Mesenchymal stem cell (in vitro differentiated cells and primary cell): ENCODE measurements around the gene FAM181A.

Source experiments
- DNase-seq: peaks from one replicate; pipeline ENCODE4 v3.0.0-alpha.2; 2013
- H2AFZ ChIP-seq: one replicate; pipeline ENCODE4 v1.6.1; 2013; ENCODE audit warnings: low read depth, mild to moderate bottlenecking, control low read depth, inconsistent platforms, low read length, moderate library complexity
- H2AK5ac ChIP-seq: 2 replicates; pipeline ENCODE4 v1.6.1; 2013; ENCODE audit warnings: low read length, moderate library complexity, mild to moderate bottlenecking, inconsistent platforms; ENCODE audit not compliant: severe bottlenecking
- H2BK120ac ChIP-seq: one replicate; pipeline ENCODE4 v1.6.1; 2013; ENCODE audit warnings: low read depth, mild to moderate bottlenecking, inconsistent platforms, low read length, moderate library complexity
- H2BK12ac ChIP-seq, 2 experiments: one replicate each; pipeline ENCODE4 v1.6.1; 2013; ENCODE audit warnings: inconsistent platforms in 2 of 2, low read length in 2 of 2, mild to moderate bottlenecking in 2 of 2, moderate library complexity in 2 of 2, control low read depth in 1 of 2
- H2BK15ac ChIP-seq: one replicate; pipeline ENCODE4 v1.6.1; 2013; ENCODE audit warnings: mild to moderate bottlenecking, low read depth, inconsistent platforms; ENCODE audit not compliant: poor library complexity, severe bottlenecking
- H2BK5ac ChIP-seq: 2 replicates; pipeline ENCODE4 v1.6.1; 2013; ENCODE audit warnings: low read depth, mild to moderate bottlenecking, low read length, control low read depth, inconsistent platforms; ENCODE audit not compliant: poor library complexity, severe bottlenecking
- H3K14ac ChIP-seq, 2 experiments: one replicate each; pipeline ENCODE4 v1.6.1; 2013; ENCODE audit warnings: inconsistent platforms in 2 of 2, low read length in 2 of 2, control low read depth in 1 of 2, mild to moderate bottlenecking in 1 of 2, moderate library complexity in 1 of 2
- H3K18ac ChIP-seq, 2 experiments: one replicate each; pipeline ENCODE4 v1.6.1; 2013; ENCODE audit warnings: inconsistent platforms in 2 of 2, low read length in 2 of 2, control low read depth in 1 of 2, low read depth in 1 of 2, mild to moderate bottlenecking in 1 of 2
- H3K23ac ChIP-seq, 2 experiments: one replicate each; pipeline ENCODE4 v1.6.1; 2013; ENCODE audit warnings: inconsistent platforms in 2 of 2, low read length in 2 of 2, mild to moderate bottlenecking in 2 of 2, moderate library complexity in 2 of 2, control low read depth in 1 of 2
- H3K27ac ChIP-seq: 2 replicates; pipeline ENCODE4 v1.5.1; 2013; ENCODE audit warnings: mild to moderate bottlenecking, moderate library complexity, low read length, control low read depth, inconsistent platforms; ENCODE audit not compliant: poor library complexity, severe bottlenecking
- H3K27me3 ChIP-seq, 2 experiments: 2 replicates each; pipeline versions ENCODE4 v1.6.1 to v1.7.0; 2013; ENCODE audit warnings: low read length in 2 of 2, mild to moderate bottlenecking in 2 of 2, moderate library complexity in 2 of 2, control low read depth in 1 of 2, inconsistent platforms in 1 of 2; ENCODE audit not compliant: control insufficient read depth in 1 of 2, insufficient read depth in 1 of 2
- H3K36me3 ChIP-seq, 2 experiments: 2 replicates each; pipeline versions ENCODE4 v1.6.1 to v1.7.0; 2013; ENCODE audit warnings: low read length in 2 of 2, control low read depth in 1 of 2, inconsistent platforms in 1 of 2, low read depth in 1 of 2, mild to moderate bottlenecking in 1 of 2; ENCODE audit not compliant: insufficient read depth in 2 of 2, control insufficient read depth in 1 of 2
- H3K4ac ChIP-seq, 2 experiments: one replicate each; pipeline ENCODE4 v1.6.1; 2013; ENCODE audit warnings: inconsistent platforms in 2 of 2, low read length in 2 of 2, mild to moderate bottlenecking in 2 of 2, moderate library complexity in 2 of 2, control low read depth in 1 of 2, low read depth in 1 of 2
- H3K4me1 ChIP-seq: 2 replicates; pipeline ENCODE4 v1.6.1; 2013; ENCODE audit warnings: low read depth, low read length, control low read depth; ENCODE audit not compliant: control insufficient read depth, insufficient read depth
- H3K4me2 ChIP-seq: 2 replicates; pipeline ENCODE4 v1.6.1; 2013; ENCODE audit warnings: low read length, mild to moderate bottlenecking, inconsistent platforms; ENCODE audit not compliant: poor library complexity, severe bottlenecking
- H3K4me3 ChIP-seq, 2 experiments: 2 replicates each; pipeline versions ENCODE4 v1.5.1 to v1.7.0; 2013; ENCODE audit warnings: low read length in 2 of 2, mild to moderate bottlenecking in 2 of 2, control low read depth in 1 of 2, low read depth in 1 of 2; ENCODE audit not compliant: insufficient read depth in 1 of 2
- H3K79me1 ChIP-seq: replicated peaks from 2 replicates; pipeline ENCODE4 v1.6.1; 2013; ENCODE audit warnings: mild to moderate bottlenecking, control low read depth, low read length, inconsistent platforms; ENCODE audit not compliant: poor library complexity, severe bottlenecking
- H3K9ac ChIP-seq: 2 replicates; pipeline ENCODE4 v1.7.0; 2013; ENCODE audit warnings: mild to moderate bottlenecking, low read length, moderate library complexity
- H3K9me3 ChIP-seq: 2 replicates; pipeline ENCODE4 v1.7.0; 2013; ENCODE audit warnings: mild to moderate bottlenecking, low read length; ENCODE audit not compliant: control insufficient read depth
- H4K8ac ChIP-seq: one replicate; pipeline ENCODE4 v1.6.1; 2013; ENCODE audit warnings: inconsistent platforms, mild to moderate bottlenecking, low read length, moderate library complexity
- H4K91ac ChIP-seq: one replicate; pipeline ENCODE4 v1.6.1; 2013; ENCODE audit warnings: mild to moderate bottlenecking, low read length, inconsistent platforms
- WGBS: methylation state at CpG from one replicate; pipeline ENCODE4 v1.1.7; 2013; ENCODE audit warnings: mixed read lengths; 5-methylcytosine and 5-hydroxymethylcytosine counted together

Gene FAM181A

GRCh38 chr14:93941293-93941910, 14.3 kb downstream of the FAM181A start:
- peaks cover 50% of the 10 kb centered on the region for H3K4me1 ChIP-seq
- 56% methylated on average over 16 of the region's 16 CpGs for WGBS
- H3K27ac ChIP-seq: peak overlapping the region; percentile 96
- peak overlapping the region; percentile 84 for H2BK5ac ChIP-seq
- H3K79me1 ChIP-seq: no peaks in the 10 kb centered on the region
- peaks cover 0 to 3% of the 10 kb centered on the region in 2 experiments for H3K36me3 ChIP-seq
- no peak overlapping the region for H2BK15ac ChIP-seq
- H3K14ac ChIP-seq: no peak overlapping the region
- H2BK120ac ChIP-seq: no peak overlapping the region
- H3K9ac ChIP-seq: no peak overlapping the region
- no peak overlapping the region for H4K8ac ChIP-seq
- H3K4me2 ChIP-seq: peak overlapping the region; percentile 32
- H3K9me3 ChIP-seq: no peaks in the 10 kb centered on the region
- H4K91ac ChIP-seq: no peak overlapping the region
- no peak overlapping the region for H2AFZ ChIP-seq
- peak; percentile 67 for DNase-seq
- no peak overlapping the region for H3K4me3 ChIP-seq
- no peak overlapping the region for H3K4ac ChIP-seq
- H2AK5ac ChIP-seq: no peak overlapping the region
- no peak overlapping the region for H3K18ac ChIP-seq
- no peak overlapping the region for H3K23ac ChIP-seq
- H3K27me3 ChIP-seq: peaks cover 14 to 34% of the 10 kb centered on the region in 2 experiments
- H2BK12ac ChIP-seq: no peak overlapping the region

- WGBS: 48% methylated on average over 10 of the region's 10 CpGs
- H2AFZ ChIP-seq: no peak overlapping the region
- no peak overlapping the region for H3K9ac ChIP-seq
- H3K27ac ChIP-seq: no peak overlapping the region
- H3K18ac ChIP-seq: no peak overlapping the region
- H3K14ac ChIP-seq: no peak overlapping the region
- no peak overlapping the region for H2BK120ac ChIP-seq
- H3K9me3 ChIP-seq: no peaks in the 10 kb centered on the region
- peak; percentile 82 for DNase-seq
- H3K4ac ChIP-seq: no peak overlapping the region
- H2AK5ac ChIP-seq: no peak overlapping the region
- H3K27me3 ChIP-seq: peaks cover 0 to 18% of the 10 kb centered on the region in 2 experiments
- H4K91ac ChIP-seq: no peak overlapping the region
- H3K4me2 ChIP-seq: no peak overlapping the region
- H3K4me1 ChIP-seq: peaks cover 54% of the 10 kb centered on the region
- no peak overlapping the region for H2BK15ac ChIP-seq
- H3K23ac ChIP-seq: no peak overlapping the region
- no peaks in the 10 kb centered on the region for H3K79me1 ChIP-seq
- no peak overlapping the region for H2BK5ac ChIP-seq
- H3K4me3 ChIP-seq: no peak overlapping the region
- H3K36me3 ChIP-seq: peaks cover 0 to 3% of the 10 kb centered on the region in 2 experiments
- H4K8ac ChIP-seq: no peak overlapping the region
- no peak overlapping the region for H2BK12ac ChIP-seq
Observed at GRCh38 chr14:93943052-93943451, 15.9 kb downstream of the FAM181A start.

GRCh38 chr14:93943930-93944329, 16.8 kb downstream of the FAM181A start:
- 94% methylated on average over 9 of the region's 9 CpGs for WGBS

DNA sequence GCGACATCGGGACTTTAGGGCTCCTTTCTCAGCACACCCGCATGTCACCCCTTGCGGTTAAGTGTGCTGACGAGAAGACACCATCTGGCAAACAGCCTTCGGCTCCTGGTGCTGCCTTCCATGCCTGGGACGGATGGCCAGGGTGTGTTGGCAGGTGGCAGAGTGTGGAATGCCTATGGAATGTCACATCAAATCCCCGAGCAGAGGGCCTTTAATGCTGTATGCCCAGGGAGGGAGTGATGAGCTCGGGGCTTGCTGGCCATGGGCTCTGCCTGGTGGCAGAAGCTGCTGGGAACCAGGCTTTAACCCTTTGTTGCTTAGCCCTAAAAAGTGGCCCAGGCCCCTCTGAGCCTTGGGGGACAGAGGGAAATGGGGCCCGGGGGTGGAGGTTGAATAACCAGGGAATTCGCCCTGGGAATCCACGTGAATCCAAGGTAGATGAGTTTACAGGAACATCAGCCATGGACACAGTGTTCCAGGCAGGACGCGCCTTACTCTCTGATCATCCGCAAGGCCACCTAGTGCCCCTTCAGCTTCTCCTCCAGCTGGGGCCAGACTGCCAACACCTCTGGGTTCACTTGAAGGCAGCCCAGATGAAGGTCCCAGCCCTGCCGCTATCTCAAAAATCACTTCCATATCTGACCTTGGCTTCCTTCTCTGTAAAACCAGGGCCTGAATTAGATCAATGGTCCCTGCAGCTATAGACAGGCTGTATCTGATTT, 17.4 kb downstream of the FAM181A start:
- no peak for DNase-seq
- H3K14ac ChIP-seq: no peak overlapping the region
- H3K27ac ChIP-seq: no peak overlapping the region
- no peaks in the 10 kb centered on the region for H3K36me3 ChIP-seq
- H2BK5ac ChIP-seq: no peak overlapping the region
- H3K9me3 ChIP-seq: no peaks in the 10 kb centered on the region
- no peak overlapping the region for H2BK120ac ChIP-seq
- no peak overlapping the region for H4K8ac ChIP-seq
- no peak overlapping the region for H2BK12ac ChIP-seq
- no peak overlapping the region for H3K4ac ChIP-seq
- peaks cover 54% of the 10 kb centered on the region for H3K4me1 ChIP-seq
- H3K9ac ChIP-seq: no peak overlapping the region
- H3K18ac ChIP-seq: no peak overlapping the region
- H3K27me3 ChIP-seq: peaks cover 0 to 5% of the 10 kb centered on the region in 2 experiments
- H3K4me3 ChIP-seq: no peak overlapping the region
- no peaks in the 10 kb centered on the region for H3K79me1 ChIP-seq
- H3K4me2 ChIP-seq: no peak overlapping the region
- WGBS: 90% methylated on average over 16 of the region's 16 CpGs
- peak overlapping the region; percentile 37 for H2AK5ac ChIP-seq
- no peak overlapping the region for H2AFZ ChIP-seq
- H2BK15ac ChIP-seq: no peak overlapping the region
- no peak overlapping the region for H4K91ac ChIP-seq
- no peak overlapping the region for H3K23ac ChIP-seq

More at GRCh38 chr14:93943930-93944329, 16.8 kb downstream of the FAM181A start:
- Histone ChIP-seq H3K9ac (no peak overlapping the region), H3K18ac (no peak overlapping the region), H2BK15ac (peak overlapping the region; percentile 2), H2BK120ac (no peak overlapping the region), H2AFZ (no peak overlapping the region), H2BK12ac (no peak overlapping the region), H4K8ac (no peak overlapping the region), H3K79me1 (no peaks in the 10 kb centered on the region), H2AK5ac (no peak overlapping the region), H2BK5ac (no peak overlapping the region), H3K9me3 (no peaks in the 10 kb centered on the region), H3K23ac (no peak overlapping the region), H4K91ac (no peak overlapping the region), H3K4me3 (no peak overlapping the region), H3K4me1 (peaks cover 57% of the 10 kb centered on the region), H3K14ac (no peak overlapping the region), H3K27ac (no peak overlapping the region), H3K4ac (no peak overlapping the region), H3K4me2 (no peak overlapping the region), H3K27me3 (peaks cover 0 to 10% of the 10 kb centered on the region in 2 experiments), H3K36me3 (peaks cover 0 to 3% of the 10 kb centered on the region in 2 experiments)
- no peak for DNase-seq
